Loucy (cell line): ENCODE data around the gene TUBA8.

ENCODE experiments used
- H2AFZ ChIP-seq: fragments of 200-600 bp; sonication (generic); 2 replicates; pipeline ENCODE4 v1.6.0; 2016; ENCODE audit warnings: antibody characterized with exemption, mild to moderate bottlenecking, low read length, moderate library complexity
- H3F3A ChIP-seq: fragments of 200-600 bp; 2 replicates; pipeline ENCODE4 v1.6.0; 2016; ENCODE audit warnings: antibody characterized with exemption, low read depth, mild to moderate bottlenecking
- H3K27me3 ChIP-seq: fragments of 200-600 bp; sonication (generic); 2 replicates; pipeline ENCODE4 v1.6.1; 2014; ENCODE audit warnings: low read length, mild to moderate bottlenecking; ENCODE audit not compliant: insufficient read depth, poor library complexity, severe bottlenecking
- H3K36me3 ChIP-seq: fragments of 200-600 bp; sonication (generic); 2 replicates; pipeline ENCODE4 v1.6.1; 2016; ENCODE audit warnings: low read length; ENCODE audit not compliant: insufficient read depth
- H3K4me1 ChIP-seq: fragments of 200-600 bp; sonication (generic); 2 replicates; pipeline ENCODE4 v1.5.1; 2014; ENCODE audit warnings: low read length, mild to moderate bottlenecking; ENCODE audit not compliant: insufficient read depth, poor library complexity, severe bottlenecking
- H3K4me2 ChIP-seq: fragments of 200-600 bp; sonication (generic); 2 replicates; pipeline ENCODE4 v1.6.0; 2014; ENCODE audit warnings: antibody characterized with exemption, low read length, low read depth, mild to moderate bottlenecking; ENCODE audit not compliant: poor library complexity, severe bottlenecking
- H3K4me3 ChIP-seq: fragments of 200-600 bp; sonication (generic); 2 replicates; pipeline ENCODE4 v1.5.1; 2014; ENCODE audit warnings: low read length, mild to moderate bottlenecking, mixed read lengths; ENCODE audit not compliant: poor library complexity, severe bottlenecking
- H3K79me2 ChIP-seq: fragments of 200-600 bp; sonication (generic); 2 replicates; pipeline ENCODE4 v1.6.1; 2014; ENCODE audit warnings: low read length; ENCODE audit not compliant: insufficient read depth
- H3K9ac ChIP-seq: fragments of 200-600 bp; sonication (generic); 2 replicates; pipeline ENCODE4 v1.6.0; 2014; ENCODE audit warnings: mild to moderate bottlenecking, low read depth, low read length, moderate library complexity; ENCODE audit not compliant: poor library complexity, severe bottlenecking
- H3K9me2 ChIP-seq: fragments of 200-600 bp; sonication (generic); replicated peaks from 2 replicates; pipeline ENCODE4 v1.6.1; 2016; ENCODE audit warnings: low read depth, low read length, mixed read lengths
- H3K9me3 ChIP-seq: fragments of 200-600 bp; sonication (generic); 2 replicates; pipeline ENCODE4 v1.6.1; 2014; ENCODE audit warnings: mild to moderate bottlenecking, antibody characterized with exemption, low read length, low read depth; ENCODE audit not compliant: insufficient read depth
- H4K20me1 ChIP-seq: fragments of 200-600 bp; sonication (generic); 2 replicates; pipeline ENCODE4 v1.6.0; 2014; ENCODE audit warnings: antibody characterized with exemption, low read length, mild to moderate bottlenecking; ENCODE audit not compliant: insufficient read depth, poor library complexity, severe bottlenecking
- CTCF ChIP-seq: fragments of 200-600 bp; sonication (generic); conservative IDR thresholded peaks from 2 replicates; pipeline ENCODE4 v1.5.1; 2014; ENCODE audit warnings: mild to moderate bottlenecking, antibody characterized with exemption, low read length
- EZH2phosphoT487 ChIP-seq: fragments of 200-600 bp; IDR thresholded peaks from 2 replicates; pipeline ENCODE4 v1.6.1; 2018; ENCODE audit warnings: antibody characterized with exemption, mild to moderate bottlenecking, moderate library complexity, borderline replicate concordance

The TUBA8 gene

GRCh38 chr22:18082467-18082866, 28.1 kb upstream of the TUBA8 start:
- H3K36me3 ChIP-seq, result peaks cover 38% of the 10 kb centered on the region; the same call in 1 of the 2 replicates
- H3F3A ChIP-seq, result no peaks in the 10 kb centered on the region
- H3K4me1 ChIP-seq, result peaks cover 38% of the 10 kb centered on the region
- peaks cover 3% of the 10 kb centered on the region for H3K27me3 ChIP-seq
- H4K20me1 ChIP-seq, result peaks cover 21% of the 10 kb centered on the region
- no peak overlapping the region for H2AFZ ChIP-seq
- H3K9me2 ChIP-seq, result no peaks in the 10 kb centered on the region
- no peaks in the 10 kb centered on the region for H3K9me3 ChIP-seq
- H3K79me2 ChIP-seq, result peaks cover 69% of the 10 kb centered on the region
- TF ChIP-seq EZH2phosphoT487 (no peak), CTCF (no peak)
- H3K4me2 ChIP-seq, result peak overlapping the region; percentile 78
- peak overlapping the region; percentile 37 for H3K9ac ChIP-seq
- peak overlapping the region; percentile 63 for H3K4me3 ChIP-seq

GRCh38 chr22:18083406-18083805, 27.2 kb upstream of the TUBA8 start:
- Histone ChIP-seq H3K27me3 (no peaks in the 10 kb centered on the region), H3K9me2 (no peaks in the 10 kb centered on the region), H3K79me2 (peaks cover 62% of the 10 kb centered on the region), H3K4me2 (peak overlapping the region; percentile 78), H3K36me3 (peaks cover 48% of the 10 kb centered on the region; the same call in 1 of the 2 replicates), H3K4me3 (peak overlapping the region; percentile 63), H2AFZ (no peak overlapping the region), H4K20me1 (peaks cover 21% of the 10 kb centered on the region), H3K9me3 (no peaks in the 10 kb centered on the region), H3K9ac (no peak overlapping the region), H3K4me1 (peaks cover 38% of the 10 kb centered on the region), H3F3A (no peaks in the 10 kb centered on the region)
- TF ChIP-seq CTCF (no peak), EZH2phosphoT487 (no peak)

GRCh38 chr22:18085188-18085587, 25.4 kb upstream of the TUBA8 start:
- Histone ChIP-seq H3F3A (no peaks in the 10 kb centered on the region), H2AFZ (no peak overlapping the region), H4K20me1 (peaks cover 21% of the 10 kb centered on the region), H3K79me2 (peaks cover 45% of the 10 kb centered on the region), H3K27me3 (no peaks in the 10 kb centered on the region), H3K4me1 (peaks cover 21% of the 10 kb centered on the region), H3K4me3 (no peak overlapping the region), H3K9ac (no peak overlapping the region), H3K9me3 (no peaks in the 10 kb centered on the region), H3K36me3 (peaks cover 65% of the 10 kb centered on the region; the same call in 1 of the 2 replicates), H3K4me2 (no peak overlapping the region), H3K9me2 (no peaks in the 10 kb centered on the region)
- TF ChIP-seq CTCF (no peak), EZH2phosphoT487 (no peak)
